ENCODE measurements around the gene TPRKB. TPM values are rescaled to one million over a fixed set of nuclear protein-coding genes. Genes with fewer than 3 reads are reported as not detected.

The TPRKB gene
- 5.6 and 41.1 TPM in 2 replicates for total RNA-seq

GRCh38 chr2:73736855-73737779 is at the start of gene TPRKB:
Gene TPRKB (minus strand): TSS chr2:73737345. CDS start chr2:73734569, 2,776 bp downstream.

GRCh38 chr2:73783883-73784282 is 46.7 kb upstream of the TPRKB start, which contains the start of gene C2orf78:
Gene C2orf78 (plus strand): TSS chr2:73784183. CDS start chr2:73784310, 127 bp downstream.

GRCh38 chr2:73779467-73780236 is 42.5 kb upstream of the TPRKB start, which contains the start of gene DUSP11:
Gene DUSP11 (minus strand): TSS chr2:73780103. CDS start chr2:73779974, 129 bp downstream.

Other genes starting within 250 kb of the TPRKB start
- gene NAT8, start 94.9 kb downstream of the TPRKB start, total RNA-seq = not detected in 2 replicates
- gene DUSP11, start 42.8 kb upstream of the TPRKB start, total RNA-seq = 14.0 and 14.8 TPM in 2 replicates
- gene C2orf78, start 46.8 kb upstream of the TPRKB start, total RNA-seq = not detected in 2 replicates
- gene STAMBP, start 91.6 kb upstream of the TPRKB start, total RNA-seq = 24.0 and 28.8 TPM in 2 replicates
- gene ACTG2, start 155.7 kb upstream of the TPRKB start, total RNA-seq = 1.8 and 8.6 TPM in 2 replicates
- gene DGUOK, start 189.5 kb upstream of the TPRKB start, total RNA-seq = 68.8 and 73.3 TPM in 2 replicates
- 5.9 and 8.2 TPM in 2 replicates for gene TET3, start 247.6 kb upstream of the TPRKB start, total RNA-seq